Pancreas (tissue), 10 donors: Measurements from ENCODE around the gene CYSTM1. TPM values are rescaled to one million over a fixed set of nuclear protein-coding genes. Genes with fewer than 3 reads are reported as not detected.

ENCODE experiments used
- ATAC-seq, 4 donors: fragments of 200-7000 bp; cut with Tn5 transposase; one replicate each; pipeline versions ENCODE4 v1.8.0 to v1.9.1; 2020; ENCODE audit warnings: mild to moderate bottlenecking in 4 of 4, moderate library complexity in 4 of 4
- DNase-seq, 6 donors: peaks; one replicate each; pipeline ENCODE4 v3.0.0-alpha.2; 2020
- FAIRE-seq: peaks from 2 replicates; lab custom pipeline; 2012; peaks lifted over from hg19 to GRCh38; lab: Jason Lieb, UNC
- H3K27ac ChIP-seq, 4 donors: fragments of 200-600 bp; sonication (generic); 1 replicate in 3 of 4; 2 replicates in 1 of 4; pipeline versions ENCODE4 v1.5.0 to v1.8.0; 2020
- H3K27me3 ChIP-seq, 4 donors: fragments of 200-600 bp; one replicate each; pipeline ENCODE4 v1.8.0; 2021
- H3K36me3 ChIP-seq, 3 donors: fragments of 200-600 bp; sonication (generic) in 1 of 3; one replicate each; pipeline versions ENCODE4 v1.5.0 to v1.8.0; 2020 to 2021
- H3K4me1 ChIP-seq, 3 donors: fragments of 200-600 bp; one replicate each; pipeline ENCODE4 v1.8.0; 2021
- H3K4me3 ChIP-seq, 4 donors: fragments of 200-600 bp; sonication (generic) in 2 of 4; one replicate each; pipeline versions ENCODE4 v1.5.0 to v1.8.0; 2020 to 2021
- H3K9me3 ChIP-seq, 4 donors: fragments of 200-600 bp; one replicate each; pipeline ENCODE4 v1.8.0; 2021
- WGBS, 2 donors: extraction: QIAGEN DNeasy Blood & Tissue Kit; methylation state at CpG; one replicate each; pipeline ENCODE4 v1.1.7; 2013; 5-methylcytosine and 5-hydroxymethylcytosine counted together
- intact Hi-C, 3 donors: fragments of 100-400 bp; cut with DNase I; formaldehyde crosslinking; loops; one replicate each; pipeline versions ENCODE4 v1.11.1 to v1.14.2; 2022
- polyA plus RNA-seq, 2 donors: library from polyadenylated mRNA; stranded (reverse); fragments of 200-250 nt; gene quantifications; one replicate each; pipeline ENCODE4 v1.2.3, GENCODE V29; 2013
- total RNA-seq, 6 donors: library from RNA; stranded (reverse); fragmentation: NEBNext Ultra II Directional in 4 of 6; extraction: Animal tissue kit (Norgen Biotek cat#: 25700) in 4 of 6; gene quantifications; one replicate each; pipeline versions ENCODE4 v1.2.1 to v1.2.4, GENCODE V29; 2021 to 2023
- TF ChIP-seq, protein P1 (sequence below), 4 donors: fragments of 200-600 bp; sonication (generic) in 3 of 4; IDR thresholded peaks; one replicate each; pipeline versions ENCODE4 v1.5.0 to v1.8.0; 2021; ENCODE audit warnings: antibody characterized with exemption in 4 of 4
- donor health status: healthy with polysubstance abuse.
- donor health status: DM: no; HTN: no; CAD: no; lungs with moderate emphysema.
- donor health status: DM: no; HTN: no; CAD: no.
- donor health status: control.
- donor health status: control.
- donor health status: Bipolar disorder and iron deficiency.
- donor health status: DM: yes; HTN: yes; CAD: no.
- donor health status: DM: no; HTN: no; CAD: no.
- donor health status: DM: no; HTN: no; CAD: no.
- donor health status: DM: yes; HTN: yes; CAD: no.

Gene CYSTM1
- total and polyA plus RNA-seq, 8 donors: 30.2 to 185 (median 52.8) TPM

DNA sequence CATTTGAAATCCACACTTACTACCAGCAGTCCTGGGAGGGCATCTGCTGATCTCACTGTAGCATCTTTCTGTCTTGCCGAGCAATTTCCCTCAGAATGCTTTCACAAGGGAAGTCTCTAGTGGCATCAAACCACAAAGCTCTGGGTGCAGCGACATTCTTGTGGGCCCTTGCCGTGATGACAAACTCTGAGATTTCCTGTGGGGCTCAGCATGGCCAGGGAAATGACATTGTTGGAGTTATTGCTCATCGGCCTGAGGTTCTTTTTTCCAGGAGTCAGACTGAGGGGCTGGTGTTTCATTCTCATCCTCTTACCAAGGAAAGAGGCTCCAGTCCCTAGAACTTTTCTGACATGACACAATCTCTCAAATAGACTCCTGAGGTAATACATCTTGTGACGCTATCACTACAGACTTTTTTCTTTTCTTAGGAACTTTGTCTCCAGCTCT, 76.6 kb downstream of the CYSTM1 start:
- WGBS, 2 donors: 85 to 88% methylated on average over 5 of the region's 5 CpGs
- Histone ChIP-seq H3K36me3 (peaks cover 0 to 4% (median 0%) of the 10 kb centered on the region in 3 donors), H3K4me3 (no peak overlapping the region), H3K27ac (no peak overlapping the region), H3K4me1 (peaks cover 0 to 5% (median 0%) of the 10 kb centered on the region in 3 donors), H3K9me3 (no peaks in the 10 kb centered on the region), H3K27me3 (no peaks in the 10 kb centered on the region)
- FAIRE-seq: no peak
- intact Hi-C loops: no loop called here
- no peak for DNase-seq
- TF ChIP-seq, protein P1, sequence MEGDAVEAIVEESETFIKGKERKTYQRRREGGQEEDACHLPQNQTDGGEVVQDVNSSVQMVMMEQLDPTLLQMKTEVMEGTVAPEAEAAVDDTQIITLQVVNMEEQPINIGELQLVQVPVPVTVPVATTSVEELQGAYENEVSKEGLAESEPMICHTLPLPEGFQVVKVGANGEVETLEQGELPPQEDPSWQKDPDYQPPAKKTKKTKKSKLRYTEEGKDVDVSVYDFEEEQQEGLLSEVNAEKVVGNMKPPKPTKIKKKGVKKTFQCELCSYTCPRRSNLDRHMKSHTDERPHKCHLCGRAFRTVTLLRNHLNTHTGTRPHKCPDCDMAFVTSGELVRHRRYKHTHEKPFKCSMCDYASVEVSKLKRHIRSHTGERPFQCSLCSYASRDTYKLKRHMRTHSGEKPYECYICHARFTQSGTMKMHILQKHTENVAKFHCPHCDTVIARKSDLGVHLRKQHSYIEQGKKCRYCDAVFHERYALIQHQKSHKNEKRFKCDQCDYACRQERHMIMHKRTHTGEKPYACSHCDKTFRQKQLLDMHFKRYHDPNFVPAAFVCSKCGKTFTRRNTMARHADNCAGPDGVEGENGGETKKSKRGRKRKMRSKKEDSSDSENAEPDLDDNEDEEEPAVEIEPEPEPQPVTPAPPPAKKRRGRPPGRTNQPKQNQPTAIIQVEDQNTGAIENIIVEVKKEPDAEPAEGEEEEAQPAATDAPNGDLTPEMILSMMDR (IDR thresholded peaks at IDR 0.05): no peak
- peak in 2 of 4 donors; percentile 44 to 56 for ATAC-seq

DNA sequence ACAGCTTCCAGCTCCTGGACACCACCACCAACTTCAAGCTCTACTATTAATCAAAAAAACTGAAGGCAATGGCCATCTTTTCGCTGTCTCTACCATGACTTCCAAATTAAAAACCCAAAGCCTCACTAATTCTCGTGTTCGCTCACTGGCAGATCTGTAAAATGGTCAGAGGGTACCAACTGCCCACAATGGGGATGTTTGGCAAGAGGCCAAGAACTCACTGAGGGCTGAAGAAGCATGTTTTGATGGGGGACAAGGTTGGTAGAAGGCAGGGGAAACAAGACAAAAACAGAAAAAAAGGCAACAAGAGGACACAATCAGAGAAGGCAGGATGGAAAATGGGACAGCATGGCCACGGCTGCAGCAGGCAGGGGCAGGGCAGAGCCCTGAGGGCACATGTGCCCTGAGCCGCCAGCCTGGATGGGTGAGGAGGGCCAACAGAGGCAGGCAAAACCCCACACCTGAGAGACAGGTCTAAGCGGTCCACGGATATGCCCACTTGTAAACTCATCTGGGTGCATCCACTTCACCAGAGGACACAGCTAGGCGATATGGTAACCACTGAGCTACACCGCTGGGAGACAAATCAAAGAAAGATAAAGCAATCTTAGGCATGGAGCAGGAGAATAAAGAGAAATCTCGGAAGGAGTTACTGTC, 77.6 kb downstream of the CYSTM1 start:
- H3K36me3 ChIP-seq: peaks cover 0 to 4% (median 0%) of the 10 kb centered on the region in 3 donors
- no peaks in the 10 kb centered on the region for H3K9me3 ChIP-seq
- ATAC-seq (no peak), FAIRE-seq (no peak), DNase-seq (no peak)
- peaks cover 0 to 5% (median 0%) of the 10 kb centered on the region in 3 donors for H3K4me1 ChIP-seq
- 93 to 95% methylated on average over 10 of the region's 10 CpGs for WGBS, 2 donors
- H3K27me3 ChIP-seq: no peaks in the 10 kb centered on the region
- TF ChIP-seq, protein P1 (IDR thresholded peaks at IDR 0.05): no peak
- no peak overlapping the region for H3K27ac ChIP-seq
- no peak overlapping the region for H3K4me3 ChIP-seq
- intact Hi-C loops: no loop called here

DNA sequence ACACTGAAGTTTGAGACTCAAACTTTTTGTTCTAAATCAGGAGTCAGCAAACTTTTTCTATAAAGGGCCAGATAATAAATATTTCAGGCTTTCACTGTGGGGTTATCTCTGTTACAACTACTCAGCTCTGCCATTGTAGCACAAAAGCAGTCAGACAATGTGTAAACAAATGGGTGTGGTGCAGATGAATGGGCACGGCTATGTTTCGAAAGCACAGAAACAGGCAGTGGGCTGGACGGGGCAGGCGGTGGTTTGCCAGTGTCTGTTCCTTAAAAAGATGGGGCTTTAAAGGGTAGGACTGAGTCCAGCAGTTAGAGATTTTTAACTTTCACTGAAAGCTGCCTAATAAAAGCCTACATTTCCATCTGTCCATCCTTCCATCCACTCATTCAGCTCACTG, 79.0 kb downstream of the CYSTM1 start:
- Histone ChIP-seq H3K4me1 (peaks cover 0 to 5% (median 0%) of the 10 kb centered on the region in 3 donors), H3K27me3 (no peaks in the 10 kb centered on the region)

DNA sequence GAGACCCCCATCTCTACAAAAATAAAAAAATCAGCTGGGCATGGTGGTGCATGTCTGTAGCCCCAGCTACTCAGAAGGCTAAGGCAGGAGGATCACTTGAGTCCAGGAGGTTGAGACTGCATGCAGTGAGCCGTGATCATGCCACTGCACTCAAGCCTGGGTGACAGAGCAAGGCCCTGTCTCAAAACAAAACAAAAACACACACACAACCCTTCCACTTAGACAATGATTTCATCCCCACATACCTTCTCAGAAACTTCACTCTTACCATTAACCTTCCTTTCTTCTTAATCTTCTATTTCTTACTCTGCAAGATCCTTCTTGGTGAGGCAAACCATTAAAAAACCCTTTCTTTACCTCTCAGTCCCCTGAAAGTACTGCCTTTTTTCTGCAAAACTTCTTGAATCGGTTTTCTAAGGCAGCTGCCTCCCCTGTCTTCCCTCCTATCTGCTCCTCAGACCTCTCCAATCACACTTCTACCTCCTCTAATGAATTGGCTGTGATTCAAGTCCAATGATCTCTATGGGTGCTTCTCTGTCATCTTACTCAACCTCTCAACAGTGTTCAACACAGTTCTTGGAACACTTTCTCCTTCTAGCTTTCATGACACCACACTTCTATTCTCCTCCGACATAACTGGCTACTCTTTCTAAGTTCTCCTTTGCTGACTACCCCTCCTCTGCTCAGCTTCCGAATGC, 80.6 kb downstream of the CYSTM1 start:
- no peak for FAIRE-seq
- Histone ChIP-seq H3K9me3 (no peaks in the 10 kb centered on the region), H3K4me3 (no peak overlapping the region), H3K27ac (no peak overlapping the region), H3K4me1 (peaks cover 0 to 5% (median 0%) of the 10 kb centered on the region in 3 donors), H3K27me3 (no peaks in the 10 kb centered on the region), H3K36me3 (no peaks in the 10 kb centered on the region)
- no peak for ATAC-seq
- DNase-seq: no peak
- WGBS, 2 donors: 86 to 89% methylated on average over 4 of the region's 4 CpGs
- TF ChIP-seq, protein P1 (IDR thresholded peaks at IDR 0.05): no peak
- intact Hi-C loops: no loop called here

More for the DNA sequence above, 79.0 kb downstream of the CYSTM1 start:
- ATAC-seq (peak in 3 of 4 donors; percentile 46 to 64 (median 49)), DNase-seq (no peak), FAIRE-seq (no peak)
- intact Hi-C loops: no loop called here
- no peaks in the 10 kb centered on the region for H3K9me3 ChIP-seq
- H3K27ac ChIP-seq: no peak overlapping the region
- 48 to 65% methylated on average over 4 of the region's 4 CpGs for WGBS, 2 donors
- H3K4me3 ChIP-seq: no peak overlapping the region
- H3K36me3 ChIP-seq: peaks cover 0 to 4% (median 0%) of the 10 kb centered on the region in 3 donors
- TF ChIP-seq, protein P1 (IDR thresholded peaks at IDR 0.05): no peak
